ENCODE data around the gene SP9. TPM values are rescaled to one million over a fixed set of nuclear protein-coding genes. Genes with fewer than 3 reads are reported as not detected.
A peak's percentile ranks its signal among the peaks of the same experiment; 100 is the strongest.

SP9 gene
- total RNA-seq, 2 donors from 2014 or later, result not detected

GRCh38 chr2:174332217-174332963 is 2.4 kb upstream of the SP9 start:
- intact Hi-C loops (cut with DNase I), result loop anchor here in 1 of 2 donors (10.0 kb wide), 1 partner anchor 738 kb away; no protein-coding TSS in a partner anchor
- no peak for DNase-seq (ENCODE audit: low spot score)

DNA sequence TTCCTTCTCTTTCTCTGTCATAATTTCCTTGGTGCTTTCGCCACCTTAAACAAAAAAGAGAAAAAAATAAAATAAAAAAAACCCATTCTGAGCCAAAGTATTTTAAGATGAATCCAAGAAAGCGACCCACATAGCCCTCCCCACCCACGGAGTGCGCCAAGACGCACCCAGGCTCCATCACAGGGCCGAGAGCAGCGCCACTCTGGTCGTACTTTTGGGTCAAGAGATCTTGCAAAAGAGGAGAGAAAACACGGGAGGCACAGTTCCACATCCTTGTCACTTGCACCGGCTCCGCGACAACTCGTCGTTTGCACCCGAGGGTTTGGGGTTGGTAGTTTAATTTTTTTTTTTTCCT is 1.8 kb upstream of the SP9 start:
- DNase-seq (ENCODE audit: low spot score), result no peak
- intact Hi-C loops (cut with DNase I), result loop anchor here in 1 of 2 donors (10.0 kb wide), 1 partner anchor 738 kb away; no protein-coding TSS in a partner anchor

GRCh38 chr2:174333372-174334277 is 1.1 kb upstream of the SP9 start:
- no peak for DNase-seq (ENCODE audit: low spot score)
- intact Hi-C loops (cut with DNase I), result loop anchor here in 1 of 2 donors (10.0 kb wide), 1 partner anchor 739 kb away; no protein-coding TSS in a partner anchor

- intact Hi-C loops (cut with DNase I), result loop anchor here in 1 of 2 donors (10.0 kb wide), 1 partner anchor 739 kb away; no protein-coding TSS in a partner anchor
Measured at GRCh38 chr2:174334278-174334715, 457 bp upstream of the SP9 start.

DNA sequence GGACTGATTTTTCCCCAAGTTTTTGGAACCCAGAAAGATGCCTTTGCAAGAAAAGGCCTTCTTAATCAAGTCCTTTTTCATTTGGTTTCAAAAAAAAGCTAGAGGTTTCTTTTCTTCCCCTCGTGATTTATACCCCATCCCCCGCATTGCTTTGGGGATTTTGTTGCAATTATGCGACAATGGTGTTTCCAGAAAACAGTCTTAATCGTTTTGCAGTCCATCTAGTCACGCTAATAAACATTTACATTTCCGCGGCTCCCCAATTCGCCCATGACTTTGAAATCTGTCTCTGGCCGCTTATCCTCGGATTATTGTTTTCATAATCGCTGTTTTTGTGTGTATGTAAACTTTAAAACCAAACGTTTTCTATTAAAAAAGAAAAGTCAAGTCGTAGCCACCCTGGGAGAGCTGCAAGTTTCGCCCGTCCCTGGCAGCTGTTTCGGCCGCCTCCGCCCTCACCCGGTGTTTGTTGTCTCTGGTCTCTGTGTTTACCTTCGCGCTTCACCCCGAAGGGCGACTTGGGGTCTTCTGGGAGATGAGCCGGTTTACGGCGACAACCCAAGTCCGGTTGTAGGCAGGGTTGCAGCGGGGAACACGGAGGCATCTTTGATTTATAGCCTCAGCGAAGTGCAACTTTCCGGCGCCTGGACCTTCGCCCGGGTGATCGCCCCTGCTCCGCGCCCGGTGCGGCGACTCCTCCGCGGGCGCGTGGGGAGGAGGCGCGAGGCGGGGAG is 667 bp downstream of the SP9 start:
- DNase-seq (ENCODE audit: low spot score), result no peak
- intact Hi-C loops (cut with DNase I), result loop anchor here in 1 of 2 donors (10.0 kb wide), 1 partner anchor 741 kb away; no protein-coding TSS in a partner anchor

More at GRCh38 chr2:174334278-174334715, 457 bp upstream of the SP9 start:
- no peak for DNase-seq (ENCODE audit: low spot score)

GRCh38 chr2:174335988-174336500 is 1.3 kb downstream of the SP9 start:
- DNase-seq (ENCODE audit: low spot score), result no peak
- intact Hi-C loops (cut with DNase I), result loop anchor here in 1 of 2 donors (10.0 kb wide), 1 partner anchor 741 kb away; no protein-coding TSS in a partner anchor

GRCh38 chr2:174336501-174337336 is 2.0 kb downstream of the SP9 start:
- intact Hi-C loops (cut with DNase I), result loop anchor here in 1 of 2 donors (10.0 kb wide), 1 partner anchor 742 kb away; no protein-coding TSS in a partner anchor
- no peak for DNase-seq (ENCODE audit: low spot score)

GRCh38 chr2:174337337-174338146 is 2.8 kb downstream of the SP9 start:
- intact Hi-C loops (cut with DNase I), result loop anchor here in 1 of 2 donors (10.0 kb wide), 1 partner anchor 743 kb away; no protein-coding TSS in a partner anchor
- no peak for DNase-seq (ENCODE audit: low spot score)

DNA sequence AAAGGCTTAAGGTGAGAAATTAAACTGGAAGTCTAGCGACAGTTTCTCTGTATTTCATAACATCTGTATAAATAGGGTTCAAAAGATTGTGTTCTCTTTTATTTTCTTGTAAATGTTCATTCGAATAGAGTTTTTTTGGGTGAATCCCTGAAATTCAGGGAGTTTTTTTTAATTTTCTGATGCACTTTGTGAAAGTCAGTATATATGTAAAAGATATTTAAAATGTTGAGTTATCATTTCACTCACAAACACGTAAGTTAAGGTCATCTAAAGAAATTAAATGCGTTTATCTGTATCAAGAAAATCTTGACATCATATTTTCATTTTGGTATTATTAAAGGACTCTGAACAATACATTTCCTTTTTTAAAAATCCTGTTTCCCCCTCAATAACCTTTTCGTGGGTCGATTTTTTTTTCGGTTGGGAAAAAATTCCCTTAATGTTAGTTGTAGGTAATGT is 3.4 kb downstream of the SP9 start:
- no peak for DNase-seq (ENCODE audit: low spot score)
- intact Hi-C loops (cut with DNase I), result loop anchor here in 1 of 2 donors (10.0 kb wide), 1 partner anchor 743 kb away; no protein-coding TSS in a partner anchor

- DNase-seq (ENCODE audit: low spot score), result no peak
- intact Hi-C loops (cut with DNase I), result loop anchor here in 1 of 2 donors (10.0 kb wide), 1 partner anchor 744 kb away; no protein-coding TSS in a partner anchor
Measured at GRCh38 chr2:174338671-174339560, 4.2 kb downstream of the SP9 start.

DNA sequence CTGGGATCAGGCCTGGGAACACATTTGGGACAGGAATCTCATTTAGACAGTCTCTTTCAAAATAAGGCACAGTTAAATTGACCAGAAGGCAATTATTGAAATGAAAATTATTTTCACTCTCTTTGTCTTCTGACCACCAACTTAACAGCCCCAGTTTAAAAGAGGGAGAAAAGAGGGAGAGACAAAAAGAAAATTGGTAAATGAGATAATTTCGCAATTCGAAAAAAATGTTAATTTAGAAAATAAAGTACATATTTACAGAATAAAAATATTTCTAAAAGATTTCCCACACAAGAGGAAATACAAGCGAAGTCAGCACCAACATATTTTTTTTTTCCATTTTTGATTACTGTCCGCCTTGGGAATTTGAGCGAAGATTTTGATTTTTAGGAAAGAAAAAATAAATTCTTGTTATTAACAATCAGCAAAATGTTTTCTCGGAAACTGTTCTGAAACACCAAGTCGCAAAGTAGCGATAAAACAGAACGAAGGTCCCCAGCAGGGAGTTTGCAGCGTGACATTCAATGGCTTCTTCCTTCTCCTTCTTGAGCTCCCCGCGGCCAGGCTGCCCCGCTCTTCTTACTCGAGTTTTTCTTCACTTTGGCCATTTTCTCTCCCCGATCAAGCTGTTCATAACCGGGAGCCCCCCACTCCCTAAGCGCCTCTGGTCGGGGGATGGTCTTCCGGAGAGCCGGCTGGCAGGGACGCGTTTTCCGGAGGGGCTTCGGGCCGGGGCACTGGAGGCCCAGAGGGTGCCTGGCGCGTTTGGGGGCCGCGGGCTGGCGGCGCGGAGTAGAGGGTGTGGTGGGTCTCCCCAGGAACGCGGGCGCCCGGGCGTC is 5.0 kb downstream of the SP9 start:
- DNase-seq (ENCODE audit: low spot score), result no peak
- intact Hi-C loops (cut with DNase I), result loop anchor here (5.0 to 10.0 kb wide), 3 partner anchors 745 to 937 kb away; no protein-coding TSS in a partner anchor

DNA sequence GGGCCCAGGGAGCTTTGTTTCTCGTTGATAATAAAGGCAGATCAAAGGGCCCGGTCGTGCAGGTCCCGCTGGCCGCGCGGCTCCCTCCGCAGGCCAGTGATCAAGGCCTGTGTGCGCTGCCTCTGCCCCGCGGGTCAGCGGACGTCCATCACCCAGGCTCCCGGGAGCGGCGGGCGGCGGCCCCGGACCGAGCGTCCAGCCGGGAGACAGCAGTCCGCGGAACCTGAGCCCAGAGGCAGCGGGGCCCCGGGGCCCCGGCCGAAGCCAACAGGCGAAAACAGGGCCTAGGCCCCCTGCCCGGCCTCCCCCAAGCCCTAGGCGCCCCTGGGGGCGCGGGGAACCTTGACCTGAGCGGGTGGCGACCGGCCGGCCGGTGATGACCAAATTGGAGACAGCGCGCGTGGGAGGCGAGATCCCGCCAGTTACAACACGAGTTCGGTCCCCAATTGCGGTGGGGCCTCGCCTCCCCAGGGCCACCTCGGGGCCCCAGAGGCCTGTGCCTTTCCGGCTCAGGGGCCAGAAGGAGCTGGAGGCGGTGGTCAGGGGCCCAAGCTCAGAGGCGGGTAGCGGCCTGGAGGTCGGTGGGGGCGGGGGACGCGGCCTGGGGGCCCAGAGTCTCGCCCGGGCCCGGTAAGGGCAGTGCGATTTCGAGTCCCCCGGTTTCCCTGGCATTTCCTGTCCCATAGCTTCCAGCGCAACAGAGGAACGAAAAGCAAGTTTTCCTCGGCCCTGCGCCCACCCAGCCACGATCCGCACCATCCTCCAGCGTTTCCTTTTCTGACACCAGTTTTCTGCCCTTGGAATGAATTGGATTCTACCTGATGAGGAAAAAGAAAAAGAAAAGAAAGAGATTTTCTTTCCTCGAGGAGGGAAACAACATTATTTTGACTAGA is 5.9 kb downstream of the SP9 start:
- intact Hi-C loops (cut with DNase I), result loop anchor here (5.0 to 10.0 kb wide), 2 partner anchors 936 to 938 kb away; no protein-coding TSS in a partner anchor
- DNase-seq (ENCODE audit: low spot score), result no peak

DNA sequence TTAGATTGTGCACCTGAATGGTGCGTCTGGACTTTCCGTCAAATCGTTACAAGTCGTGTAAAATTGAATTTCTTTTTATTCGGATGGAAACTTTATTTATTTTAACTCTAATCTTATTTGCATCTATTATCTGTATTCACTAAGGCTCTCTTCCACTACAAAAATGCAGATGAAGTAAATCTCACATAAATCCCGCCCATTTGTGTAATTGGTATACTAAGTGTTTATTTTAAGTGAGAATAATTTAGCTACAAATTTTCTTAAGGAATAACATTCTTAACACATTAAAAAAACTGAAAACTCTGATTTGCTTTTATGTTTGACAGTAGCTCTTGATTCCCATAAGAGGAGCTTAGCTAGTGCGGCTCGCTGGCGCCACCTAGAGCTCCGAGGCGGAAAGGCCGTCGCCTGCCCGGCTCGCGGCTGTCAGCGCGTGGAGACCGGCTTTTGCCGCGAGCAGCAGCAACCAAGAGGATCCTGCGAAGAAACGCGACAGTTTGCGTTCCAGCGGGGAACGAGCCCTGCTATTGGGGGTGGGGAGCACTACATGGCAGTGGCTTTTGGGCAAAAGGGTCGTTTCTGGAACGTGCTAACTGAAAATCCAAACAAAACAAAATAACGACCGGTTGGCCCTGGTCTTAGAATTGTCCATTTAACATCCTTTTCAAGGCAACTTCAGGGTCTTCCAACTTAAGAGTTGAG is 6.7 kb downstream of the SP9 start:
- DNase-seq (ENCODE audit: low spot score), result peak; percentile 96
- intact Hi-C loops (cut with DNase I), result loop anchor here (5.0 to 10.0 kb wide), 2 partner anchors 937 to 939 kb away; no protein-coding TSS in a partner anchor

All from posterior vena cava (tissue), 2 donors.